Epithelial cell of esophagus (primary cell): Measurements from ENCODE around the gene GNE.

Experiments
- DNase-seq: peaks from one replicate; pipeline ENCODE4 v3.0.0; 2010; ENCODE audit warnings: low read depth
- H3K4me3 ChIP-seq: 2 replicates; pipeline ENCODE4 v1.5.1; 2011; ENCODE audit warnings: mild to moderate bottlenecking, low read length, control low read depth
- TF ChIP-seq, protein P1 (sequence below): IDR thresholded peaks from 2 replicates; pipeline ENCODE4 v1.5.1; 2011; ENCODE audit warnings: low read depth, mild to moderate bottlenecking, low read length, control low read depth, inconsistent platforms; ENCODE audit not compliant: insufficient read depth; ENCODE audit errors: missing control alignments

Gene GNE

DNA sequence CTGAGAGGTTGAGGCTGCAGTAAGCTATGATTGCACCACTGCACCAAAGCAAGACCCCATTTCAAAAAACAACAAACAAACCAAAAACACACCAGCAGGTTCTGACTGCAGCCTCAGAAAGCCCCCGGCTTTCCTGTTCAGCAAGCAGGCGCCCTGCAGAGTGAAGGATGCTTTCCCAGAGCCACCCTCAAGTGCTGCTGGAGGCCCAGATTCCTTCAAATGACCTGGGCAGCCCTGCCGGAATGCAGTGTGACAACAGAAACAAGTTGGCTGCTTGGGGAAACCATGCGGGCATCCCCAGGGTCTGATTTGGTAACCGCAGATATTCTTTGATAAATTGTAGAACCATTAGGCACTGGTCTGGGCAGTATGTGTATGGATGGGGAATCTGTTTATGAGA, 35.7 kb upstream of the GNE start:
- H3K4me3 ChIP-seq = no peak overlapping the region
- TF ChIP-seq, protein P1, sequence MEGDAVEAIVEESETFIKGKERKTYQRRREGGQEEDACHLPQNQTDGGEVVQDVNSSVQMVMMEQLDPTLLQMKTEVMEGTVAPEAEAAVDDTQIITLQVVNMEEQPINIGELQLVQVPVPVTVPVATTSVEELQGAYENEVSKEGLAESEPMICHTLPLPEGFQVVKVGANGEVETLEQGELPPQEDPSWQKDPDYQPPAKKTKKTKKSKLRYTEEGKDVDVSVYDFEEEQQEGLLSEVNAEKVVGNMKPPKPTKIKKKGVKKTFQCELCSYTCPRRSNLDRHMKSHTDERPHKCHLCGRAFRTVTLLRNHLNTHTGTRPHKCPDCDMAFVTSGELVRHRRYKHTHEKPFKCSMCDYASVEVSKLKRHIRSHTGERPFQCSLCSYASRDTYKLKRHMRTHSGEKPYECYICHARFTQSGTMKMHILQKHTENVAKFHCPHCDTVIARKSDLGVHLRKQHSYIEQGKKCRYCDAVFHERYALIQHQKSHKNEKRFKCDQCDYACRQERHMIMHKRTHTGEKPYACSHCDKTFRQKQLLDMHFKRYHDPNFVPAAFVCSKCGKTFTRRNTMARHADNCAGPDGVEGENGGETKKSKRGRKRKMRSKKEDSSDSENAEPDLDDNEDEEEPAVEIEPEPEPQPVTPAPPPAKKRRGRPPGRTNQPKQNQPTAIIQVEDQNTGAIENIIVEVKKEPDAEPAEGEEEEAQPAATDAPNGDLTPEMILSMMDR = no peak
- no peak for DNase-seq

DNA sequence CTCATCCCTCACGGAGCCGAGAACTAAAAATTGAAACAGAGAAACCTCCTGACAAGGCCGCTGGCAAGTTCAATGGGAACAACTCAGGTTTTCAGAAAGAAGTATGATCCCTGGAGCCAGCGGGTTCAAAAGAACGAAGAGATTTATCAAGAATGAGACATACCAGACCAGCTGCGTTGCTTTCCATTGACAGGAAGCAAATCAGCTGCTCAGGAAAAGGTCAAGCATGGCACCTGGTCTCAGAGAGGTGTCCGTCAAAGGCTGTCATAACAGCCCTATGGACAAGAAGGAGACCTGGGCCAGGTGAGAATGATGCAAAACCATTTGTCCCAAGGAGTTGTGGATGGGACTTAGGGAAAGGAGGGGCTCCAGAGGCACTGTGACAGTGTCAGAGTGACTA, 34.9 kb upstream of the GNE start:
- DNase-seq = no peak
- TF ChIP-seq, protein P1 = no peak
- no peak overlapping the region for H3K4me3 ChIP-seq

DNA sequence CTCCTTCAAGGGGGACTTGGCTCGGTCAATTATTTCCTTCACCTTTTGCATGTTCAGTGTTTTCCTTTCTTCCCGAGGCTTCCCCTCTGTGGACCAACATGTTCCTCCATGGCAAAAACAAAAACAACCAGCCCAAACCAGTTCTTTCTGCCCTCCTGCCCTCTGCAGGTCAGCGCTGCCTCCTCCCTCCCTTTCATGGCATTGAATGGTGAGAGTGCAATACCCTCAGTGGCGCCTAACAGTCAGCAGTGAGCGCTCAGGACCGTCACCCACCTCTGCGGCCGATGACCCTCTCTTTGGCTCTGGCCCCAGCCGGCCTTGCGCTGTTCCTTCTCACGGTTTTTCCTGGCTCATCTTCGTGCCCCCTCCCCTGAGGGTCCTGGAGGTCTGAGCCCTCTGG, 34.4 kb upstream of the GNE start:
- TF ChIP-seq, protein P1 = no peak
- no peak overlapping the region for H3K4me3 ChIP-seq
- DNase-seq = no peak

DNA sequence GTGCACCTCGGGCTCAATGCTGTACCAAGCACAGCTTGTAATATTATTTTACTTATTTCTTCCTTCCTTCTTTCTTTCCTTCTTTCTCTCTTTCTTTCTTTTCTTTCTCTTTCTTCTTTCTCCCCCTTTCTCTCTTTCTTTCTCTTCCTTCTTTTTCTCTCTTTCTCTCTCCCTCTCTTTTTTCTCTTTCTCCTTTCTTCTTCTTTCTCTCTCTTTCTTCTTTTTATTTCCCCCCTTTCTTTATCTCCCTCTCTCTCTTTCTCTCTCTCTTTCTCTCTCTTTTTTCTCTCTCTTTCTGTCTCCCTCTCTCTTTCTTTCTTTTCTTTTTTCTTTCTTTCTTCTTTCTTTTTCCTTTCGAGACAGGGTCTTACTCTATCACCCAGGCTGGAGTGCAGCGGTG, 32.7 kb upstream of the GNE start:
- no peak for DNase-seq
- H3K4me3 ChIP-seq = no peak overlapping the region
- TF ChIP-seq, protein P1 = no peak

DNA sequence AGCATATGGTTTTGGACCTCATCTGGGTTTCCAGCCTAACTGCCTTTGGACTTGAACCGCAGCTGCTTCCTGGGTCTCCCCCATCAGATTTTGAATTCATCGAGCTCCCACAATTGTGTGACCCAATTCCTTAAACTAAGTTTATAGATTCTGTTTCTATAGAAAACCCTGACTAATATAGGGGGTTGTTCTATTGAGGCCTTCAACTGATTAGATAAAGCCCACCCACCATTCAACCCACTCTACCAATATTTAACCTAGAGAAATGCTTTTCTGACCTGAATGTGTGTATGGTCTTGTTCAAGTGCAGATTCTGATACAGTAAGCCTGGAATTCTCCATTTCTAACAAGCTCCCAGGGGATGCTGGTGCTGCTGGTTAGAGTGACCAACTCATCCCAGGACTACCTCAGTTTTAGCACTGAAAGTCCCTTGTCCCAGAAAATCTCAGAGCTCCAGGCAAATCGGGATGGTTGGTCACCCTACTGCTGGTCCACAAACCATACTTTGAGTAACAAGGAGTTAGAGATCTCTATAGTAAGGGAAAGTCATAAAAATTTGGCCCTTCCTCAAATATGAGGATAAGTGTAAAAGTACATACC, 31.7 kb upstream of the GNE start:
- DNase-seq = no peak
- H3K4me3 ChIP-seq = no peak overlapping the region
- TF ChIP-seq, protein P1 = no peak

DNA sequence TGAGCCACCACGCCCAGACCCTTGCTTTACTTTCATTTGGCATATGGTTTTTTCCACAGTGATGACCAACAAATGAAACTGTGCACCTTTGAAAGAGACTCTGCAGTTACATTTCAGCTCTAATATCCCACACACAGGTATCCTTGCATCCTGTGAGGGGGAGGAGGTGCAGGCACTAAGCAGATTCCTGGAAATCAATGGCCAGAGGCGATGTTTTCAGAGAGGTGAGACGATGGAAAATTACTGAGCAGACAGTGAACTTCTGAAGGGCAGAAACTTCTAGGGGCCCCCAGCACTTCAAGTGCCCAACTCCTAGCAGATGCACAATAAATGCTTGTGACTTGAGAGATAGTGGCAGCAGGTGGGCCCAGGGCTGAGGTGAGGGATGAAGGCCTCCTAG, 29.8 kb upstream of the GNE start:
- TF ChIP-seq, protein P1 = no peak
- no peak for DNase-seq
- no peak overlapping the region for H3K4me3 ChIP-seq

DNA sequence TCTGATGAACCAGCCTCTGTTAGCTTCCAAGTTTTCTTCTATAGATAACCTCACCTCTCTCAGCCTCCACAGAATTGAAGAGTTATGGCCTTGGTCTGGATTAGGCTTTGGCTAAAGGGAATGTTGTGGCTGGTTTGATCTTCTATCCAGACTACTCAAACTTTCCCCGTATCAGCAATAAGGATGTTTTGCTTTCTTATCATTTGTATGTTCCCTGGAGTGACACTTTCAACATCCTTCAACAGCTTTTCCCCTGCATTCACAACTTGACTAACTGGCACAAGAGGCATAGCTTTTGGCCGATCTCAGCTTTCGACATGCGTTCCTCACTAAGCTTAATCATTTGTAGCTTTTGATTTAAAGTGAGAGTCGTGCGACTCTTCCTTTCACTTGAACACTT, 28.1 kb upstream of the GNE start:
- no peak overlapping the region for H3K4me3 ChIP-seq
- DNase-seq = no peak
- TF ChIP-seq, protein P1 = no peak
